GM18858 (cell line): Measurements from ENCODE around the gene FRRS1L.

Experiments used
- ATAC-seq: cut with Tn5 transposase; IDR thresholded peaks from one replicate; pipeline ENCODE4 v1.9.1; 2021; ENCODE audit not compliant: unreplicated experiment

FRRS1L gene

GRCh38 chr9:109108318-109108717 lies 58.7 kb downstream of the FRRS1L start:
- no peak for ATAC-seq

GRCh38 chr9:109107402-109108240 lies 59.4 kb downstream of the FRRS1L start:
- ATAC-seq: no peak

GRCh38 chr9:109101810-109102209 lies 65.2 kb downstream of the FRRS1L start:
- ATAC-seq: peak; percentile 65

- no peak for ATAC-seq
Observed at GRCh38 chr9:109101202-109101595, 65.8 kb downstream of the FRRS1L start.

GRCh38 chr9:109100543-109101201 lies 66.4 kb downstream of the FRRS1L start:
- ATAC-seq: no peak

- no peak for ATAC-seq
Observed at GRCh38 chr9:109098960-109099308, 68.1 kb downstream of the FRRS1L start.

GRCh38 chr9:109098171-109098959 lies 68.7 kb downstream of the FRRS1L start:
- ATAC-seq: peak; percentile 34

- no peak for ATAC-seq
Observed at GRCh38 chr9:109097146-109097545, 69.9 kb downstream of the FRRS1L start.

GRCh38 chr9:109095321-109095720 lies 71.7 kb downstream of the FRRS1L start:
- ATAC-seq: no peak

- ATAC-seq: no peak
Observed at GRCh38 chr9:109094268-109094667, 72.8 kb downstream of the FRRS1L start.

GRCh38 chr9:109092587-109092986 lies 74.5 kb downstream of the FRRS1L start:
- ATAC-seq: no peak

GRCh38 chr9:109092051-109092580 lies 74.9 kb downstream of the FRRS1L start:
- ATAC-seq: no peak

GRCh38 chr9:109088221-109088620 lies 78.8 kb downstream of the FRRS1L start:
- no peak for ATAC-seq

GRCh38 chr9:109087795-109088194 lies 79.3 kb downstream of the FRRS1L start:
- no peak for ATAC-seq

- ATAC-seq: peak; percentile 95
Observed at GRCh38 chr9:109086221-109086620, 80.8 kb downstream of the FRRS1L start.

GRCh38 chr9:109085510-109085909 lies 81.5 kb downstream of the FRRS1L start:
- ATAC-seq: no peak

- no peak for ATAC-seq
Observed at GRCh38 chr9:109083813-109084405, 83.1 kb downstream of the FRRS1L start.

GRCh38 chr9:109083141-109083540 lies 83.9 kb downstream of the FRRS1L start:
- no peak for ATAC-seq

- no peak for ATAC-seq
Observed at GRCh38 chr9:109082091-109082620, 84.9 kb downstream of the FRRS1L start.
